Loucy (cell line): ENCODE results near the gene SLC22A23.

Experiments used
- CTCF ChIP-seq: fragments of 200-600 bp; sonication (generic); conservative IDR thresholded peaks from 2 replicates; pipeline ENCODE4 v1.5.1; 2014; ENCODE audit warnings: mild to moderate bottlenecking, antibody characterized with exemption, low read length
- EZH2phosphoT487 ChIP-seq: fragments of 200-600 bp; IDR thresholded peaks from 2 replicates; pipeline ENCODE4 v1.6.1; 2018; ENCODE audit warnings: antibody characterized with exemption, mild to moderate bottlenecking, moderate library complexity, borderline replicate concordance

GRCh38 chr6:3280866-3281465 lies 175.9 kb downstream of the SLC22A23 start:
- TF ChIP-seq CTCF (no peak), EZH2phosphoT487 (no peak)
